ENCODE data around the gene ATP9A.
A peak's percentile ranks its signal among the peaks of the same experiment; 100 is the strongest.
"Not testable (repeated sequence)": the region's sequence is repeated elsewhere in the genome, so short reads cannot be mapped to it uniquely, and the experiment has no call there.

The ATP9A gene, protein sequence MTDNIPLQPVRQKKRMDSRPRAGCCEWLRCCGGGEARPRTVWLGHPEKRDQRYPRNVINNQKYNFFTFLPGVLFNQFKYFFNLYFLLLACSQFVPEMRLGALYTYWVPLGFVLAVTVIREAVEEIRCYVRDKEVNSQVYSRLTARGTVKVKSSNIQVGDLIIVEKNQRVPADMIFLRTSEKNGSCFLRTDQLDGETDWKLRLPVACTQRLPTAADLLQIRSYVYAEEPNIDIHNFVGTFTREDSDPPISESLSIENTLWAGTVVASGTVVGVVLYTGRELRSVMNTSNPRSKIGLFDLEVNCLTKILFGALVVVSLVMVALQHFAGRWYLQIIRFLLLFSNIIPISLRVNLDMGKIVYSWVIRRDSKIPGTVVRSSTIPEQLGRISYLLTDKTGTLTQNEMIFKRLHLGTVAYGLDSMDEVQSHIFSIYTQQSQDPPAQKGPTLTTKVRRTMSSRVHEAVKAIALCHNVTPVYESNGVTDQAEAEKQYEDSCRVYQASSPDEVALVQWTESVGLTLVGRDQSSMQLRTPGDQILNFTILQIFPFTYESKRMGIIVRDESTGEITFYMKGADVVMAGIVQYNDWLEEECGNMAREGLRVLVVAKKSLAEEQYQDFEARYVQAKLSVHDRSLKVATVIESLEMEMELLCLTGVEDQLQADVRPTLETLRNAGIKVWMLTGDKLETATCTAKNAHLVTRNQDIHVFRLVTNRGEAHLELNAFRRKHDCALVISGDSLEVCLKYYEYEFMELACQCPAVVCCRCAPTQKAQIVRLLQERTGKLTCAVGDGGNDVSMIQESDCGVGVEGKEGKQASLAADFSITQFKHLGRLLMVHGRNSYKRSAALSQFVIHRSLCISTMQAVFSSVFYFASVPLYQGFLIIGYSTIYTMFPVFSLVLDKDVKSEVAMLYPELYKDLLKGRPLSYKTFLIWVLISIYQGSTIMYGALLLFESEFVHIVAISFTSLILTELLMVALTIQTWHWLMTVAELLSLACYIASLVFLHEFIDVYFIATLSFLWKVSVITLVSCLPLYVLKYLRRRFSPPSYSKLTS

GRCh38 chr20:51767867-51768758 is at the start of gene ATP9A:
ATP9A (minus strand) TSS chr20:51768390; CDS start chr20:51768369, 21 bp downstream.
- H3K27ac ChIP-seq, result no peak within 1 kb of the TSS
- no peak for DNase-seq (ENCODE audit: low read depth, low spot score)
- no peaks in the 10 kb centered on the region for H3K9me3 ChIP-seq (ENCODE audit: low read depth, low read length)
- peak within 1 kb of the TSS; percentile 85 for H3K9ac ChIP-seq (ENCODE audit: insufficient read length)
- TF ChIP-seq EZH2 (IDR thresholded peaks at IDR 0.05), result no peak
- TF ChIP-seq FOXP2 (optimal IDR thresholded peaks at IDR 0.05; ENCODE audit: control extremely low read depth, extremely low read length, insufficient read depth), result no peak
- TF ChIP-seq POLR2AphosphoS5 (IDR thresholded peaks at IDR 0.05; ENCODE audit: borderline replicate concordance, low read depth, low read length), result no peak
- no peaks in the 10 kb centered on the region for H3K36me3 ChIP-seq (ENCODE audit: insufficient read depth, low read length)
- H3K4me3 ChIP-seq, result peak within 1 kb of the TSS; percentile 83

- DNase-seq (ENCODE audit: low read depth, low spot score); H3K4me3 ChIP-seq; H3K9me3 ChIP-seq (ENCODE audit: low read depth, low read length); H3K9ac ChIP-seq (ENCODE audit: insufficient read length); H3K27ac ChIP-seq; H3K36me3 ChIP-seq (ENCODE audit: insufficient read depth, low read length): not testable (repeated sequence)
These were observed 48.7 kb upstream of the ATP9A start for GRCh38 chr20:51816856-51817255.

DNA sequence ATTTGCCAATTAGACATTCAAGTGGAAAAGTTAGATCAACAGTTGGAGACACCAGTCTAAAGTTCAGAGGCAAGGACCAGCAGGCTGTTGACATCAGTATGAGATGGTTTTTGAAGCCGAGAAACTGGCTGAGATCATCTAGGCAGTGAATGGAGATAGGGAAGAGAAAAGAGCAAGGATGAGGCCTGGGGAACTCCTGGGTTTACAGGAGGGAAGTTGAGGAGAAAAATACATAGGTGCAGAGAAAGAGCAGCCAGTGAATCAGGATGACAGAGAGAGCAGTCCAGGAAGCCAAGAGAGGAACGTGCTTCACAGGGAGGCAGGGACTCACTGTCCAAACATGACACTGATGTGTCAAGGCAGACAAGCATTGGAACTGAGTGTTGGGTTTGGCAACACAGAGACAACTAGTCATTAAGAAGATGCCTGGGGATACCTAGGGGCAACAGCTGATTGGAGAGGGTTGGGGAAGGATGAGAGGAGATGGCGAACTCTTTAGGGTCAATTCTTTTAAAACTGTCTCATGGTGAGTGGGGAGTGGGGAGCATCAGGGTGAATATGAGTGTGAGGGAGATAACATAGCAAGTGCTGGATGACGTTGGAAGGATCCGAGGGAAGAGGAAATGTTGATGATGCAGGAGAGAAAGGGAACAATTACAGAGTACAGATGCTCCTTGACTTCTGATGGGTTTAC is 47.3 kb upstream of the ATP9A start:
- TF ChIP-seq FOXP2 (optimal IDR thresholded peaks at IDR 0.05; ENCODE audit: control extremely low read depth, extremely low read length, insufficient read depth) (no peak), POLR2AphosphoS5 (IDR thresholded peaks at IDR 0.05; ENCODE audit: borderline replicate concordance, low read depth, low read length) (no peak), EZH2 (IDR thresholded peaks at IDR 0.05) (no peak)
- no peak overlapping the region for H3K9ac ChIP-seq (ENCODE audit: insufficient read length)
- no peak overlapping the region for H3K4me3 ChIP-seq
- H3K36me3 ChIP-seq (ENCODE audit: insufficient read depth, low read length), result no peaks in the 10 kb centered on the region
- no peak for DNase-seq (ENCODE audit: low read depth, low spot score)
- H3K27ac ChIP-seq, result no peak overlapping the region
- H3K9me3 ChIP-seq (ENCODE audit: low read depth, low read length), result no peaks in the 10 kb centered on the region

DNA sequence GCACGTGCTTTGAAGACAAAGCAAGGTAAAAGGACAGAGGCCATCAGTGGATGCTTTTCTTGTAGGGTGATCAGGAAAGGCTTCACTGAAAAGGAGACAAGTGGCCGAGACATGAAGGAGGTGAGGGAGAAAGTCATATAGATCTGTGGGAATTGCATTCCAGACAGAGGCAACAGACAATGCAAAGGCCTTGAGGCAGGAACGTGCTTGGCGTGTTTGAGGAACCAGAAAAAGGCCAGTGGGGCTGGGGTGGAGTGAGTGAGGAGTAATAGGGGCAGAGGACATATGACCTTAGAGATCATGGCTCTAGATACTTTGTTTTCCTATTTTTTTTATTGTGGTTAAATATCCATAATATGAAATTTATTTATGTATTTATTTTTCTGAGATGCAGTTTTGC is 44.7 kb upstream of the ATP9A start:
- Histone ChIP-seq H3K4me3 (no peak overlapping the region), H3K36me3 (ENCODE audit: insufficient read depth, low read length) (no peaks in the 10 kb centered on the region), H3K9me3 (ENCODE audit: low read depth, low read length) (no peaks in the 10 kb centered on the region), H3K9ac (ENCODE audit: insufficient read length) (no peak overlapping the region), H3K27ac (no peak overlapping the region)
- no peak for DNase-seq (ENCODE audit: low read depth, low spot score)
- TF ChIP-seq EZH2 (IDR thresholded peaks at IDR 0.05) (no peak), FOXP2 (optimal IDR thresholded peaks at IDR 0.05; ENCODE audit: control extremely low read depth, extremely low read length, insufficient read depth) (no peak), POLR2AphosphoS5 (IDR thresholded peaks at IDR 0.05; ENCODE audit: borderline replicate concordance, low read depth, low read length) (no peak)

- Histone ChIP-seq H3K4me3 (no peak overlapping the region), H3K9me3 (ENCODE audit: low read depth, low read length) (no peaks in the 10 kb centered on the region), H3K9ac (ENCODE audit: insufficient read length) (no peak overlapping the region), H3K36me3 (ENCODE audit: insufficient read depth, low read length) (no peaks in the 10 kb centered on the region), H3K27ac (no peak overlapping the region)
- TF ChIP-seq POLR2AphosphoS5 (IDR thresholded peaks at IDR 0.05; ENCODE audit: borderline replicate concordance, low read depth, low read length) (no peak), FOXP2 (optimal IDR thresholded peaks at IDR 0.05; ENCODE audit: control extremely low read depth, extremely low read length, insufficient read depth) (no peak)
- DNase-seq (ENCODE audit: low read depth, low spot score), result no peak
These were observed 43.4 kb upstream of the ATP9A start for GRCh38 chr20:51811514-51812128.

- Histone ChIP-seq H3K4me3 (no peak overlapping the region), H3K27ac (no peak overlapping the region), H3K36me3 (ENCODE audit: insufficient read depth, low read length) (no peaks in the 10 kb centered on the region), H3K9me3 (ENCODE audit: low read depth, low read length) (no peaks in the 10 kb centered on the region), H3K9ac (ENCODE audit: insufficient read length) (no peak overlapping the region)
- TF ChIP-seq POLR2AphosphoS5 (IDR thresholded peaks at IDR 0.05; ENCODE audit: borderline replicate concordance, low read depth, low read length) (no peak), FOXP2 (optimal IDR thresholded peaks at IDR 0.05; ENCODE audit: control extremely low read depth, extremely low read length, insufficient read depth) (no peak)
- no peak for DNase-seq (ENCODE audit: low read depth, low spot score)
These were observed 42.8 kb upstream of the ATP9A start for GRCh38 chr20:51811042-51811355.

Measured in SK-N-MC (cell line).